CD14-positive monocyte (primary cell): ENCODE measurements around the gene CARD8. TPM values are rescaled to one million over a fixed set of nuclear protein-coding genes. Genes with fewer than 3 reads are reported as not detected.

Experiments used
- DNase-seq, 3 donors: peaks; one replicate each; pipeline ENCODE4 v3.0.0-alpha.2; 2011 to 2022
- H2AFZ ChIP-seq: 2 replicates; pipeline ENCODE4 v1.6.0; 2012; ENCODE audit warnings: mild to moderate bottlenecking, low read depth, low read length, inconsistent platforms; ENCODE audit not compliant: insufficient read depth, poor library complexity, severe bottlenecking
- H3K27ac ChIP-seq, 2 donors: 1 replicate in 1 of 2; 2 replicates in 1 of 2; pipeline ENCODE4 v1.5.1; 2012 to 2013; ENCODE audit warnings: low read length in 2 of 2, control low read depth in 1 of 2, inconsistent platforms in 1 of 2, low read depth in 1 of 2, mild to moderate bottlenecking in 1 of 2
- H3K27me3 ChIP-seq, 2 donors: one replicate each; pipeline versions ENCODE4 v1.6.0 to v1.6.1; 2011 to 2013; ENCODE audit warnings: low read length in 2 of 2; ENCODE audit not compliant: control insufficient read depth in 2 of 2, insufficient read depth in 2 of 2
- H3K36me3 ChIP-seq, 2 donors: replicated peaks in 1 of 2; 1 replicate in 1 of 2; 2 replicates in 1 of 2; pipeline versions ENCODE4 v1.5.1 to v1.6.1; 2012 to 2013; ENCODE audit warnings: low read length in 2 of 2, control low read depth in 1 of 2, inconsistent platforms in 1 of 2, mild to moderate bottlenecking in 1 of 2; ENCODE audit not compliant: insufficient read depth in 2 of 2, control insufficient read depth in 1 of 2
- H3K4me1 ChIP-seq, 2 donors: 1 replicate in 1 of 2; 2 replicates in 1 of 2; pipeline versions ENCODE4 v1.5.1 to v1.6.1; 2012 to 2013; ENCODE audit warnings: low read length in 2 of 2, control low read depth in 1 of 2, inconsistent platforms in 1 of 2, mild to moderate bottlenecking in 1 of 2, moderate library complexity in 1 of 2; ENCODE audit not compliant: insufficient read depth in 2 of 2, control insufficient read depth in 1 of 2
- H3K4me2 ChIP-seq: replicated peaks from 2 replicates; pipeline ENCODE3; 2012; ENCODE audit warnings: low read length, moderate library complexity, mild to moderate bottlenecking; ENCODE audit not compliant: poor library complexity, severe bottlenecking; ENCODE audit errors: extremely low read depth
- H3K4me3 ChIP-seq, 3 experiments: fragments of 200-600 bp in 1 of 3; sonication (generic) in 1 of 3; replicated peaks in 1 of 3; 1 replicate in 2 of 3; 2 replicates in 1 of 3; pipeline ENCODE4 v1.5.1; 2011 to 2013; ENCODE audit warnings: low read length in 3 of 3, mild to moderate bottlenecking in 3 of 3, control low read depth in 2 of 3, low read depth in 2 of 3, inconsistent platforms in 1 of 3, moderate library complexity in 1 of 3
- H3K79me2 ChIP-seq: 2 replicates; pipeline ENCODE4 v1.6.0; 2012; ENCODE audit warnings: mild to moderate bottlenecking, control low read depth, inconsistent platforms, low read length, moderate library complexity; ENCODE audit not compliant: insufficient read depth
- H3K9ac ChIP-seq: 2 replicates; pipeline ENCODE4 v1.6.0; 2017; ENCODE audit warnings: low read length, mild to moderate bottlenecking; ENCODE audit not compliant: insufficient read depth, poor library complexity, severe bottlenecking
- H3K9me3 ChIP-seq, 2 donors: replicated peaks in 1 of 2; 1 replicate in 1 of 2; 2 replicates in 1 of 2; pipeline versions ENCODE4 v1.5.1 to v1.6.1; 2012 to 2013; ENCODE audit warnings: low read length in 2 of 2, control low read depth in 1 of 2; ENCODE audit not compliant: control insufficient read depth in 1 of 2, insufficient read depth in 1 of 2
- H4K20me1 ChIP-seq: 2 replicates; pipeline ENCODE4 v1.6.0; 2012; ENCODE audit warnings: mild to moderate bottlenecking, low read length, control low read depth, moderate library complexity; ENCODE audit not compliant: insufficient read depth
- H3K27ac Mint-ChIP-seq, 7 donors: one replicate each; pipeline ENCODE4 v1.8.0; 2020; ENCODE audit warnings: mild to moderate bottlenecking in 7 of 7, mixed read lengths in 7 of 7, moderate library complexity in 6 of 7, inconsistent platforms in 2 of 7
- H3K27me3 Mint-ChIP-seq, 3 donors: one replicate each; pipeline ENCODE4 v1.8.0; 2021 to 2022; ENCODE audit warnings: low read depth in 3 of 3, mild to moderate bottlenecking in 3 of 3, mixed read lengths in 3 of 3, moderate library complexity in 3 of 3, inconsistent platforms in 1 of 3
- H3K36me3 Mint-ChIP-seq, 2 donors: one replicate each; pipeline ENCODE4 v1.8.0; 2020; ENCODE audit warnings: mixed read lengths in 2 of 2, inconsistent platforms in 1 of 2, mild to moderate bottlenecking in 1 of 2
- H3K4me1 Mint-ChIP-seq: one replicate; pipeline ENCODE4 v1.8.0; 2020; ENCODE audit warnings: mild to moderate bottlenecking, mixed read lengths
- H3K4me3 Mint-ChIP-seq, 2 donors: one replicate each; pipeline ENCODE4 v1.8.0; 2020; ENCODE audit warnings: mild to moderate bottlenecking in 2 of 2, mixed read lengths in 2 of 2, moderate library complexity in 1 of 2
- H3K9me3 Mint-ChIP-seq, 7 donors: one replicate each; pipeline ENCODE4 v1.8.0; 2020 to 2022; ENCODE audit warnings: mixed read lengths in 7 of 7, mild to moderate bottlenecking in 6 of 7, moderate library complexity in 6 of 7, inconsistent platforms in 2 of 7
- WGBS: methylation state at CpG from one replicate; pipeline ENCODE4 v1.1.5; 2013; ENCODE audit warnings: missing lambda C conversion rate; ENCODE audit not compliant: insufficient coverage; 5-methylcytosine and 5-hydroxymethylcytosine counted together
- intact Hi-C, 2 donors: fragments of 100-400 bp; cut with micrococcal nuclease; formaldehyde crosslinking; loops; one replicate each; pipeline versions ENCODE4 v1.15.0 to v1.15.1; 2023
- polyA plus RNA-seq, 3 donors: library from polyadenylated mRNA; depleted of rRNA in 1 of 3; unstranded in 2 of 3; stranded (reverse) in 1 of 3; fragments of 300-500 nt in 2 of 3; fragments of >200 nt in 1 of 3; fragmentation: Illumina TruSeq in 2 of 3; gene quantifications; 1 replicate in 2 of 3; 2 replicates in 1 of 3; pipeline ENCODE4 v1.2.3, GENCODE V29; 2012 to 2021
- TF ChIP-seq, protein P1 (sequence below): fragments of 200-600 bp; IDR thresholded peaks from one replicate; pipeline ENCODE4 v1.8.0; 2022; ENCODE audit warnings: antibody characterized with exemption, mild to moderate bottlenecking

CARD8 gene
- polyA plus RNA-seq, 3 donors = 76.4 to 122 (median 90.9) TPM

GRCh38 chr19:48213959-48214358, 41.8 kb downstream of the CARD8 start:
- Mint-ChIP-seq H3K4me3 (no peak overlapping the region), H3K9me3 (no peaks in the 10 kb centered on the region), H3K27me3 (no peaks in the 10 kb centered on the region), H3K4me1 (no peaks in the 10 kb centered on the region), H3K36me3 (peaks cover 81 to 93% of the 10 kb centered on the region in 2 donors), H3K27ac (peak overlapping the region in 2 of 7 donors; percentile 16 to 18)
- Histone ChIP-seq H3K9ac (no peak overlapping the region), H3K4me3 (no peak overlapping the region), H3K4me2 (no peak overlapping the region), H3K79me2 (no peaks in the 10 kb centered on the region), H3K36me3 (peaks cover 78 to 85% of the 10 kb centered on the region in 2 donors), H4K20me1 (peaks cover 9% of the 10 kb centered on the region), H3K27me3 (no peaks in the 10 kb centered on the region), H3K4me1 (no peaks in the 10 kb centered on the region), H2AFZ (no peak overlapping the region), H3K27ac (no peak overlapping the region), H3K9me3 (no peaks in the 10 kb centered on the region)
- intact Hi-C loops = no loop called here
- TF ChIP-seq, protein P1, sequence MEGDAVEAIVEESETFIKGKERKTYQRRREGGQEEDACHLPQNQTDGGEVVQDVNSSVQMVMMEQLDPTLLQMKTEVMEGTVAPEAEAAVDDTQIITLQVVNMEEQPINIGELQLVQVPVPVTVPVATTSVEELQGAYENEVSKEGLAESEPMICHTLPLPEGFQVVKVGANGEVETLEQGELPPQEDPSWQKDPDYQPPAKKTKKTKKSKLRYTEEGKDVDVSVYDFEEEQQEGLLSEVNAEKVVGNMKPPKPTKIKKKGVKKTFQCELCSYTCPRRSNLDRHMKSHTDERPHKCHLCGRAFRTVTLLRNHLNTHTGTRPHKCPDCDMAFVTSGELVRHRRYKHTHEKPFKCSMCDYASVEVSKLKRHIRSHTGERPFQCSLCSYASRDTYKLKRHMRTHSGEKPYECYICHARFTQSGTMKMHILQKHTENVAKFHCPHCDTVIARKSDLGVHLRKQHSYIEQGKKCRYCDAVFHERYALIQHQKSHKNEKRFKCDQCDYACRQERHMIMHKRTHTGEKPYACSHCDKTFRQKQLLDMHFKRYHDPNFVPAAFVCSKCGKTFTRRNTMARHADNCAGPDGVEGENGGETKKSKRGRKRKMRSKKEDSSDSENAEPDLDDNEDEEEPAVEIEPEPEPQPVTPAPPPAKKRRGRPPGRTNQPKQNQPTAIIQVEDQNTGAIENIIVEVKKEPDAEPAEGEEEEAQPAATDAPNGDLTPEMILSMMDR = no peak
- 100% methylated on average over 2 of the region's 5 CpGs for WGBS
- DNase-seq = no peak

GRCh38 chr19:48210005-48210404, 45.7 kb downstream of the CARD8 start:
- Histone ChIP-seq H4K20me1 (peaks cover 5% of the 10 kb centered on the region), H3K27me3 (no peaks in the 10 kb centered on the region), H3K4me3 (no peak overlapping the region), H3K9me3 (peaks cover 0 to 8% of the 10 kb centered on the region in 2 donors), H2AFZ (no peak overlapping the region), H3K9ac (no peak overlapping the region), H3K27ac (no peak overlapping the region), H3K36me3 (peaks cover 43 to 46% of the 10 kb centered on the region in 2 donors), H3K79me2 (peaks cover 6% of the 10 kb centered on the region), H3K4me2 (no peak overlapping the region), H3K4me1 (peaks cover 10 to 15% of the 10 kb centered on the region in 2 donors)
- peaks cover 0 to 14% (median 7%) of the 10 kb centered on the region in 7 donors for H3K9me3 Mint-ChIP-seq
- peaks cover 15% of the 10 kb centered on the region for H3K4me1 Mint-ChIP-seq
- peaks cover 46 to 61% of the 10 kb centered on the region in 2 donors for H3K36me3 Mint-ChIP-seq
- peak overlapping the region in 1 of 7 donors; percentile 67 for H3K27ac Mint-ChIP-seq
- DNase-seq = no peak
- WGBS = no CpG with 5 or more reads among the region's 3 CpGs
- no peak overlapping the region for H3K4me3 Mint-ChIP-seq
- no peaks in the 10 kb centered on the region for H3K27me3 Mint-ChIP-seq
- intact Hi-C loops = no loop called here
- TF ChIP-seq, protein P1 = no peak
